GM12891 (cell line): Measurements from ENCODE around the gene GMCL2.
A peak's percentile ranks its signal among the peaks of the same experiment; 100 is the strongest.

Experiments
- DNase-seq: peaks from one replicate; pipeline ENCODE4 v3.0.0; 2011; ENCODE audit warnings: low spot score; ENCODE audit not compliant: insufficient read length
- FAIRE-seq: peaks from 2 replicates; lab custom pipeline; 2011; peaks lifted over from hg19 to GRCh38; lab: Jason Lieb, UNC
- PAX5 ChIP-seq: IDR thresholded peaks from 2 replicates; pipeline ENCODE4 v1.6.1; 2011; ENCODE audit warnings: low read length, moderate library complexity, mild to moderate bottlenecking; ENCODE audit not compliant: insufficient read depth, severe bottlenecking
- POLR2A ChIP-seq: IDR thresholded peaks from 2 replicates; pipeline ENCODE4 v1.6.1; 2011; ENCODE audit warnings: low read depth, low read length, control low read depth
- POLR2AphosphoS5 ChIP-seq: IDR thresholded peaks from 2 replicates; pipeline ENCODE4 v1.6.1; 2011; ENCODE audit warnings: low read depth, low read length, control low read depth
- POU2F2 ChIP-seq: IDR thresholded peaks from 2 replicates; pipeline ENCODE4 v1.6.1; 2011; ENCODE audit warnings: low read depth, mild to moderate bottlenecking, control low read depth, low read length, moderate library complexity
- SPI1 ChIP-seq: IDR thresholded peaks from 2 replicates; pipeline ENCODE4 v1.6.1; 2011; ENCODE audit warnings: low read depth, low read length, control low read depth
- TAF1 ChIP-seq: IDR thresholded peaks from 2 replicates; pipeline ENCODE4 v1.6.1; 2011; ENCODE audit warnings: low read depth, low read length, control low read depth

The GMCL2 gene

GRCh38 chr5:178208540-178209227, 21.5 kb upstream of the GMCL2 start:
- FAIRE-seq, result no peak
- no peak for DNase-seq
- TF ChIP-seq TAF1, result no peak
- peak; percentile 19; the same call in 1 of the 2 replicates for TF ChIP-seq POLR2AphosphoS5
- peak; percentile 46; the same call in 1 of the 2 replicates for TF ChIP-seq POU2F2

GRCh38 chr5:178207917-178208280, 20.7 kb upstream of the GMCL2 start:
- FAIRE-seq, result no peak
- peak; percentile 39; the same call in 1 of the 2 replicates for TF ChIP-seq POLR2AphosphoS5
- TF ChIP-seq SPI1, result no peak
- DNase-seq, result no peak

- no peak for DNase-seq
- no peak for TF ChIP-seq TAF1
- no peak for TF ChIP-seq SPI1
- FAIRE-seq, result no peak
These were observed 20.2 kb upstream of the GMCL2 start for GRCh38 chr5:178207183-178207916.

- FAIRE-seq, result no peak
- TF ChIP-seq POLR2AphosphoS5 (0 out of 2 replicates have a peak, but pooled peaks have one; percentile 27), SPI1 (no peak)
- DNase-seq, result no peak
These were observed 19.3 kb upstream of the GMCL2 start for GRCh38 chr5:178206166-178207101.

- DNase-seq (no peak), FAIRE-seq (no peak)
- TF ChIP-seq SPI1 (no peak), PAX5 (no peak), POU2F2 (no peak), TAF1 (no peak), POLR2AphosphoS5 (no peak), POLR2A (no peak)
These were observed 18.5 kb upstream of the GMCL2 start for GRCh38 chr5:178205749-178206047.

DNA sequence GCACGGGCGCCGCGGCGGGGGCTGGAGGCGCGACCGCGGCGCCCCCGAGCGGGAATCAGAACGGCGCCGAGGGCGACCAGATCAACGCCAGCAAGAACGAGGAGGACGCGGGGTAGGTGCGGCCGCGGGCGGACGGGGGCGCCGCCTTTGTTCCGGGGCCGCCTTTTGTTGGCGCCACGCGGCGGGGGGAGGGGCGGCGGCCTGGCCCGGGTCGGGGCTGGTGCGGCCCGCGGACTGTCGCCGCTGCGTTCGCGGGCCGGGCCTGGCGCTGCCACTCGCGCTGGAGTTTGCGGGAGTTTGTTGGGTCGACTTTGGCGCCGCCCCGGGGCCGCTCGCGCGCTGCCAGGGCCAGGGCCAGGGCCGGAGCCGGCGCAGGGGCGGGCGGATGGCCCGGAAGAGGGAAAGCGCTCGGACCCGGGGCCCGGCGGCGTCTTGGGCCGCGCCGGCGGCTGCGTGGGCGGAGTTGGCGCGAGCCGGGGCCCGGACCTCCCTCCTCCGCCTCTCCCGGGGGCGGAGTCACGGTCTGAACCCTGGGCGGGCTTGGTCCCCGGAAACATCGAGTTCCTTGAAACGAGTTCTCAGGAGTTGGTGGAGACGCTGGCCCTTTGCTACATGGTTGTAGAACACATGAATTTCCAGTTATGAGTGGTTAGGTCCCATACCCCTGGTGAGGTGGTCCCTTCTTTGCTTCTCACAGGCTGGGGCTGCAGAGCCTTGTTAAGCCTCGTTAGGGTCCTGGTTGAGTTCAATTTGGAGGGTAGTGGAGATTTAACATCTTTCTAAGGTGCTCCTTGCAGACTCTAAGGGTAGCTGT, 18.0 kb upstream of the GMCL2 start:
- peak; percentile 86 for DNase-seq
- peak; percentile 73 for FAIRE-seq
- TF ChIP-seq TAF1 (no peak), POLR2AphosphoS5 (no peak), PAX5 (no peak), POLR2A (no peak), SPI1 (no peak), POU2F2 (no peak)

DNA sequence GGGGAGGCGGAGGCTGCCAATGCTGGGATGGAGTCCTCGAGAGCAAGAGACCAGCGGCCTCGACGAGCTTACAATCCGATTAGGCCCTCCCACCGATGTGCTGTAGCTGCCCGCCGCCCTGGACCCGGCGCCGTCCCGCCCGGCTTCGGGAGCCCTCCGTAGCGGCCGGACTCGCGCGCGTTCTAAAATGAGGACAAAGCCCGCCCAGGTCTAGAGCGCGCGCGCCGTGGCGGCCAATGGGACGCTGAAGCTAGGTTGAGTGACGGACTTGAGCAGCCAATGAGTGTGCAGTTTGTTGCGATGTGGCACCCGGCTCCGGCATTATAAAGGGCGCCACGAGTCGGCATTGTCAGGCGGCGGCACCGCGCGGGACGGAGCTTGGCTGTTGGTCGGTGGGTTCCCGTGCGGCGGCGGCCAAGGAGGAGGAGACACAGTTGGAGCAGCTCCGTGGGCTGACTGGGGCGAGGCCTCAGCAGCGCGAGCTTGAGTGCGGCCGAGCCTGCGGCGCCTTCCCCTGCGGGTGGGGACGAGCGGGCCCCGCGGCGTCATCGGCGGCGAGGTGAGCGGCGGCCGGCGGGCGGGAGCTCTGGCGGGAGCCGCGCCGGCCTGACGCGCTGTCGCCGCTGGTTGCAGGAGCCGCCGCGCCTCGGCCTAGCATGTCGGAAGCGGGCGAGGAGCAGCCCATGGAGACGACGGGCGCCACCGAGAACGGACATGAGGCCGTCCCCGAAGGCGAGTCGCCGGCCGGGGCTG, 17.2 kb upstream of the GMCL2 start, which contains the start of gene HNRNPAB:
Gene HNRNPAB (plus strand): TSS at position 352 of the 753 bp plus-strand sequence. CDS start 305 bp downstream, at position 657.
- FAIRE-seq, result peak; percentile 96
- TF ChIP-seq POU2F2 (peak; percentile 97), SPI1 (no peak), TAF1 (peak; percentile 96), PAX5 (no peak), POLR2A (peak; percentile 100), POLR2AphosphoS5 (peak; percentile 100)

GRCh38 chr5:178203670-178204181, 16.6 kb upstream of the GMCL2 start:
- TF ChIP-seq SPI1, result no peak
- no peak for TF ChIP-seq POLR2A
- no peak for TF ChIP-seq POU2F2
- TF ChIP-seq POLR2AphosphoS5, result no peak
- TF ChIP-seq TAF1, result no peak
- TF ChIP-seq PAX5, result no peak
- no peak for DNase-seq
- FAIRE-seq, result no peak

More for the DNA sequence above, 17.2 kb upstream of the GMCL2 start, which contains the start of gene HNRNPAB:
- DNase-seq, result peak; percentile 97

DNA sequence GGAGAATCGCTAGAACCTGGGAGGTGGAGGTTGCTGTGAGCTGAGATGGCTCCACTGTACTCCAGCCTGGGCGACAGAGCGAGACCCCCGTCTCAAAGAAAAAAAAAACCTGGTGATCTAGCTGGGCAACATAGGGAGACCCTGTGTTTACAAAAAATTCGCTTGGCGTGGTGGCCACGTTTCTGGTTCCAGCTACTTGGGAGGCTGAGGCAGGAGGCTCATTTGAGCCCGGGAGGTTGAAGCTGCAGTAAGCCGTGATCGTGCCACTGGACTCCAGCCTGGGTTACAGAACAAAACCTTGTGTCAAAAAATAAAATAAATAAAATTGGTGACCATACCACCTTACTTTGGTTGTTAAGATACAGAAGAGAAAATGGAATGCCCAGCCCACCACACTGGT, 15.4 kb upstream of the GMCL2 start:
- DNase-seq (no peak), FAIRE-seq (no peak)
- TF ChIP-seq PAX5, result no peak
- TF ChIP-seq POLR2A, result no peak
- no peak for TF ChIP-seq SPI1
- TF ChIP-seq POLR2AphosphoS5, result no peak
- TF ChIP-seq TAF1, result no peak
